ENCODE measurements around the gene AK8.
"Not testable (repeated sequence)": the region's sequence is repeated elsewhere in the genome, so short reads cannot be mapped to it uniquely, and the experiment has no call there.

The AK8 gene

GRCh38 chr9:132711152-132711551 lies 166.9 kb downstream of the AK8 start:
- H3K27me3 Mint-ChIP-seq, result peaks cover 12% of the 10 kb centered on the region
- not testable (repeated sequence) for H3K4me3 Mint-ChIP-seq; H3K4me1 Mint-ChIP-seq (ENCODE audit: low read depth); H3K36me3 Mint-ChIP-seq (ENCODE audit: low read depth); H3K9me3 Mint-ChIP-seq; H3K27ac Mint-ChIP-seq

DNA sequence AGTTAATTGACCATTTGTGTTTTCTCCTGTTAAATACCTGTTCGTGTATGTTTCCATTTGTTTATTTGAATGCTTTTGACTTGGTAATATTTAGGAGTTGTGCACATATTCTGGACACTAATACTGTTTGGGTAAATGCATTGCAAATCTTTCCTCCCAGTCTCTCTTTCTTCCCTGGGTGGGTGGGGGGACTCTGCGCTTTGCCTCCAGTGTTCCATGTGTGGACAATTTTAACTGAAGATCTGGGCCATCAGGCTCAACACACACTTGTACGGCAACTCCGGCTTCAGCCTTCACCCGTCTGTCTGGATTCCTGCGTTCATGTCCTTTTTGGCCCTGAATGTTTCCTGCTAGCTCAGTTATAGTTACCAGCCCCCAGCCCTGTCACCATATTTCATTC lies 167.8 kb downstream of the AK8 start:
- Mint-ChIP-seq H3K9me3 (no peaks in the 10 kb centered on the region), H3K36me3 (ENCODE audit: low read depth) (no peaks in the 10 kb centered on the region), H3K4me1 (ENCODE audit: low read depth) (no peaks in the 10 kb centered on the region), H3K4me3 (no peak overlapping the region), H3K27ac (no peak overlapping the region), H3K27me3 (peaks cover 13% of the 10 kb centered on the region)

GRCh38 chr9:132708769-132709430 lies 169.2 kb downstream of the AK8 start:
- no peaks in the 10 kb centered on the region for H3K4me1 Mint-ChIP-seq (ENCODE audit: low read depth)
- no peak overlapping the region for H3K27ac Mint-ChIP-seq
- H3K4me3 Mint-ChIP-seq, result no peak overlapping the region
- H3K9me3 Mint-ChIP-seq, result no peaks in the 10 kb centered on the region
- peaks cover 18% of the 10 kb centered on the region for H3K27me3 Mint-ChIP-seq
- no peaks in the 10 kb centered on the region for H3K36me3 Mint-ChIP-seq (ENCODE audit: low read depth)

DNA sequence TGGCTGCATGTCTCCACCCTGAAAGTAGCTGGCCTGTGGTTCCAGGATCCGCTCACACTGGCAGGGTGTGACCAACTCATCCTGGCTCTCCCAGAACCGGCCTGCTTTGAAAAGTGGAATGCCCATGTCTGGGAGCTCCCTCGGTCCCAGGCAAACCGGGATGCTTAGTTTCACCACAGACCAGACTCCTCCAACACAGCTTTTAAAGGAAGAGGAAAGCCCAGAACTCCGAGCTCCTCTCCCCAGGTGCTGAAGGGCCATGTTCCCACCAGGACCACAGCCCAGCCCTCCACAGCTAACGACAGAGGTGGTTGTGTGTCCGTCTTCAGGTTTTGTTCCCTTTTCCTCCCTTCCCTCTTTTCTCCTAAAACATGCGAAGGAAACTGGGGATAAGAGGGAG lies 169.8 kb downstream of the AK8 start:
- no peak overlapping the region for H3K4me3 Mint-ChIP-seq
- no peaks in the 10 kb centered on the region for H3K4me1 Mint-ChIP-seq (ENCODE audit: low read depth)
- no peak overlapping the region for H3K27ac Mint-ChIP-seq
- H3K27me3 Mint-ChIP-seq, result peaks cover 20% of the 10 kb centered on the region
- H3K9me3 Mint-ChIP-seq, result no peaks in the 10 kb centered on the region
- H3K36me3 Mint-ChIP-seq (ENCODE audit: low read depth), result no peaks in the 10 kb centered on the region

DNA sequence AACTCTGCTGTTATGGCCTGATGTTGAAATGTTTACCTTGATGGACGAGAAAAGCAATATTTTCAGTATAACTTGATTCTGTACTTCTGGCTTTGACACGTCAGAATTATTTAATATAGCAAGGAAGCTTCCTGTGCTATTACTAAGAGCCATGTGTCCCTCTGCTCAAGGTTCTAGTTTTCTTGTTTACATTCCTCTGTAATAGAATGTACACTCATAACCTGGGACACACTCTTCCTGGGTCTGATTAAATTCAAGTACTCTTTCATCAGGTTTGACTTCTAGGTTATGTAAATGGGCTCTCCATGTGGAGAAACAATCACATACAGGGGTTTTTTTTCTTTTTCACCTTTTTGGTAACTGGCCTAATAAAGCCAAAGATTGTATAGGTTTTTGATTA lies 174.7 kb downstream of the AK8 start:
- H3K27me3 Mint-ChIP-seq, result peaks cover 26% of the 10 kb centered on the region

GRCh38 chr9:132702254-132702653 lies 175.8 kb downstream of the AK8 start:
- peaks cover 5% of the 10 kb centered on the region for H3K9me3 Mint-ChIP-seq
- peaks cover 27% of the 10 kb centered on the region for H3K27me3 Mint-ChIP-seq
- H3K4me1 Mint-ChIP-seq (ENCODE audit: low read depth), result no peaks in the 10 kb centered on the region
- H3K4me3 Mint-ChIP-seq, result no peak overlapping the region
- peaks cover 5% of the 10 kb centered on the region for H3K36me3 Mint-ChIP-seq (ENCODE audit: low read depth)
- H3K27ac Mint-ChIP-seq, result no peak overlapping the region

More for the DNA sequence above, 174.7 kb downstream of the AK8 start:
- H3K27ac Mint-ChIP-seq, result no peak overlapping the region
- no peaks in the 10 kb centered on the region for H3K4me1 Mint-ChIP-seq (ENCODE audit: low read depth)
- no peaks in the 10 kb centered on the region for H3K9me3 Mint-ChIP-seq
- no peaks in the 10 kb centered on the region for H3K36me3 Mint-ChIP-seq (ENCODE audit: low read depth)
- no peak overlapping the region for H3K4me3 Mint-ChIP-seq

DNA sequence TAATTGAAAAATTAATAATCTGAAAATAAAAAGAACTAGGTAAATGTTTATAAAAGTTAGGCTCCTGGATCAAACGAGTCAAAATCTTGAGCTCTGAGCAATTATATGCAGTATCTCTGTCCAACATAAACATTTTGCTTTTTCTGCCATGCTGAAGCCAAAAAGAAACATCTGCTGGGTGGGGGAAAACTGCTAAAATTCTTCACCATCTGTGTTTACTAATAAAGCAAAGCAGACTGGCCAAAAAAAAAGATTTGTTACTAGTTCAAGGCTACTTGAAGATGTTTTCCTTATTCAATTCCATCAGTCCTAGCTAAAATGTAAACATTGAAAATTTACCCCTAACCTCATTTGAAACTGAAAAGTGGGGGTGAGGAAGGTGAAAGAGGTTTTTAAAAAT lies 178.1 kb downstream of the AK8 start:
- H3K27me3 Mint-ChIP-seq, result peaks cover 20% of the 10 kb centered on the region
- H3K4me1 Mint-ChIP-seq (ENCODE audit: low read depth), result no peaks in the 10 kb centered on the region
- H3K27ac Mint-ChIP-seq, result no peak overlapping the region
- H3K4me3 Mint-ChIP-seq, result no peak overlapping the region
- H3K9me3 Mint-ChIP-seq, result peaks cover 17% of the 10 kb centered on the region
- H3K36me3 Mint-ChIP-seq (ENCODE audit: low read depth), result peaks cover 8% of the 10 kb centered on the region

- Mint-ChIP-seq H3K4me1 (ENCODE audit: low read depth) (no peaks in the 10 kb centered on the region), H3K4me3 (no peak overlapping the region), H3K9me3 (peaks cover 24% of the 10 kb centered on the region), H3K27me3 (peaks cover 15% of the 10 kb centered on the region), H3K36me3 (ENCODE audit: low read depth) (peaks cover 12% of the 10 kb centered on the region), H3K27ac (no peak overlapping the region)
Measured at GRCh38 chr9:132698989-132699388, 179.1 kb downstream of the AK8 start.

DNA sequence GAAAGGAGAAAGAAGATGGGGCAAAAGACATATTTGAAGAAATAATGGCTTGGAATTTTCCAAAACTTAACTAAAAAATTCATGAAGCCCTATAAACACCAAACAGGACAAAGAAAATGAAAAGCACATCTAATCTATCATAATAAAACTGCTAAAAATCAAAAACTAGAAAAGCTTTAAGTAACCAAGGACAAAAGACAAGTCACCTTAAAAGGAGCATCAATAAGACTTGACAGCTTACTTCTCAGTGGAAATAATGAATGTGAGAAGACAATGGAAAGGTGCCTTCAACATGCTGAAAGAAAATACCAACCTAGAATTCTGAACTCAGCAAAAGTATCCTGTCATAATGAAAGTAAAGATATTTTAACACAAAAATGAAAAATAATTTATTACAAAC lies 180.9 kb downstream of the AK8 start:
- H3K27ac Mint-ChIP-seq, result no peak overlapping the region
- H3K9me3 Mint-ChIP-seq, result peaks cover 24% of the 10 kb centered on the region
- H3K4me3 Mint-ChIP-seq, result no peak overlapping the region
- H3K36me3 Mint-ChIP-seq (ENCODE audit: low read depth), result peaks cover 22% of the 10 kb centered on the region
- no peaks in the 10 kb centered on the region for H3K4me1 Mint-ChIP-seq (ENCODE audit: low read depth)
- peaks cover 7% of the 10 kb centered on the region for H3K27me3 Mint-ChIP-seq

DNA sequence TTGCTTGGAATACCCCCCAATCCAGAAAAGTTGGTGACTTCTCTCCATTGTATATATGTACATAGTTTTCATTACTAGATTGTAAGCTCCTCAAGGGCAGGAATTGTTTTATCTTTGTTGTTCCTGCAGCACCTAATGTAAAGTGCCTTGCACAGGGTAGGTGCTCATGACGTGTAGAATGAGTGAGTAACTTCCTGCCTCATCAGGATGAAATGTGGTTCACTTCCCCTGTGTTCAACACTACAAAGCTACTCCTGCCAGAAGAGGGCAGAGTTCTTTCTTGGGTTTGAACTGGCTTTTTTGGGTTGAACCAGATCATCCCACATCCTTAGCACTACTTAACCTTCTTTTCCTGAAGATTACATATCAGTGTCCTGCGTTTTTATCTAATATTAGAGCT lies 183.9 kb downstream of the AK8 start:
- Mint-ChIP-seq H3K36me3 (ENCODE audit: low read depth) (peaks cover 52% of the 10 kb centered on the region), H3K4me1 (ENCODE audit: low read depth) (no peaks in the 10 kb centered on the region), H3K4me3 (no peak overlapping the region), H3K27ac (no peak overlapping the region), H3K9me3 (peaks cover 24% of the 10 kb centered on the region), H3K27me3 (peaks cover 4% of the 10 kb centered on the region)

DNA sequence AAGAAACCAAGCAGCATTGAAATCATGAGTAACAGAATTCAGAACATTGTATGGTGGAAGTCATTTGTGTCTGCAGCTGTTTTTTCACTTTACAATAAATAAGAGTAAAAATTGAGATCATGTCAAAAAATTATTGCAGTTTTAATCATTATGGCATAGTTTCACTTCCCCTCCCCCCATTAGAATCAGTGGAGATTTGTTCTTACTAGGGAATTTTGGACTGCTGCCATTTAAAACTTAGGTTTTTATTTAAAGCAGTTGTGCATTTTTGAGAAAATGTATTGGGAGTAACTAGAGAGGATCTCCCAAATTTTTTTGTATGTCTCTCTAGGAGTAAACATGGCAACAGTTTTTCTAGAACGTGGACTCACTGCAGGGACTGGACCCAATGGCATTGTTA lies 187.4 kb downstream of the AK8 start:
- H3K4me1 Mint-ChIP-seq (ENCODE audit: low read depth), result no peaks in the 10 kb centered on the region
- H3K27ac Mint-ChIP-seq, result no peak overlapping the region
- H3K36me3 Mint-ChIP-seq (ENCODE audit: low read depth), result peaks cover 78% of the 10 kb centered on the region
- peaks cover 7% of the 10 kb centered on the region for H3K9me3 Mint-ChIP-seq
- H3K4me3 Mint-ChIP-seq, result peak overlapping the region; percentile 5
- H3K27me3 Mint-ChIP-seq, result no peaks in the 10 kb centered on the region

GRCh38 chr9:132683873-132684272 lies 194.2 kb downstream of the AK8 start:
- Mint-ChIP-seq H3K27me3 (no peaks in the 10 kb centered on the region), H3K36me3 (ENCODE audit: low read depth) (peaks cover 77% of the 10 kb centered on the region), H3K4me3 (no peak overlapping the region), H3K9me3 (no peaks in the 10 kb centered on the region), H3K4me1 (ENCODE audit: low read depth) (peaks cover 28% of the 10 kb centered on the region), H3K27ac (no peak overlapping the region)

DNA sequence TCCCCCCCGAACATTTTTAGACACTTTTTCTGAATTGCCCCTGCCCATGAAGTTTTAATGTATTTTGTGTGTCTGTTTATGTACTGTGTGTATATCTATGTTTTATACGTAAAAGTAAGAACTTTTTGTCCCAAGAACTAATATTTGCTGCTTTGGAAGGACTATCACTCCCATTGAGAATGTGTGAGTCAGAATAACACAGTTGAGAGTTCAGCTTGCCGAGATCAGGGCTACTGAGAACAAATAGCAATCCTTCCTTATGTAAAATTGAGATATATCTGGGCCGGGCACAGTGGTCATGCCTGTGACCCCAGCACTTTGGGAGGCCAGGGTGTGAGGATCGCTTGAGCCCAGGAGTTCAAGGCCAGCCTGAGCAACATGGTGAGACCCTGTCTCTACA lies 196.5 kb downstream of the AK8 start:
- no peaks in the 10 kb centered on the region for H3K27me3 Mint-ChIP-seq
- H3K4me1 Mint-ChIP-seq (ENCODE audit: low read depth), result peaks cover 33% of the 10 kb centered on the region
- peaks cover 72% of the 10 kb centered on the region for H3K36me3 Mint-ChIP-seq (ENCODE audit: low read depth)
- H3K4me3 Mint-ChIP-seq, result no peak overlapping the region
- no peak overlapping the region for H3K27ac Mint-ChIP-seq
- no peaks in the 10 kb centered on the region for H3K9me3 Mint-ChIP-seq

- H3K27me3 Mint-ChIP-seq, result no peaks in the 10 kb centered on the region
- peaks cover 33% of the 10 kb centered on the region for H3K4me1 Mint-ChIP-seq (ENCODE audit: low read depth)
- H3K4me3 Mint-ChIP-seq, result no peak overlapping the region
- H3K36me3 Mint-ChIP-seq (ENCODE audit: low read depth), result peaks cover 57% of the 10 kb centered on the region
- peak overlapping the region; percentile 68 for H3K27ac Mint-ChIP-seq
- H3K9me3 Mint-ChIP-seq, result no peaks in the 10 kb centered on the region
Measured at GRCh38 chr9:132679946-132680625, 198.0 kb downstream of the AK8 start.

GRCh38 chr9:132677976-132678375 lies 200.1 kb downstream of the AK8 start:
- Mint-ChIP-seq H3K4me1 (ENCODE audit: low read depth) (peaks cover 41% of the 10 kb centered on the region), H3K4me3 (no peak overlapping the region), H3K9me3 (no peaks in the 10 kb centered on the region), H3K27ac (no peak overlapping the region), H3K36me3 (ENCODE audit: low read depth) (peaks cover 55% of the 10 kb centered on the region), H3K27me3 (no peaks in the 10 kb centered on the region)
